HL-60 (cell line): ENCODE data around the gene GAB2.
"Not testable (repeated sequence)": the region's sequence is repeated elsewhere in the genome, so short reads cannot be mapped to it uniquely, and the experiment has no call there.

Experiments used
- DNase-seq, 2 experiments: peaks; one replicate each; pipeline ENCODE4 v3.0.0-alpha.2; 2010 to 2020; ENCODE audit warnings: low read depth in 1 of 2, low spot score in 1 of 2
- H3K27ac ChIP-seq: fragments of 250-450 bp; sonication (Bioruptor Pico); replicated peaks from 2 replicates; pipeline ENCODE4 v1.5.1; 2020; ENCODE audit warnings: mild to moderate bottlenecking, moderate library complexity
- H3K27me3 ChIP-seq: fragments of 250-450 bp; sonication (Bioruptor Pico); 2 replicates; pipeline ENCODE4 v1.5.1; 2021; ENCODE audit warnings: mild to moderate bottlenecking, moderate library complexity; ENCODE audit not compliant: insufficient read depth, poor library complexity, severe bottlenecking
- H3K4me3 ChIP-seq: replicated peaks from 2 replicates; pipeline ENCODE4 v1.5.1; 2011; ENCODE audit warnings: mild to moderate bottlenecking, control low read depth, low read length; ENCODE audit not compliant: insufficient read depth
- GABPA ChIP-seq: IDR thresholded peaks from 2 replicates; pipeline ENCODE4 v1.6.1; 2012; ENCODE audit warnings: low read depth
- POLR2AphosphoS5 ChIP-seq: IDR thresholded peaks from 2 replicates; pipeline ENCODE4 v1.6.1; 2012; ENCODE audit warnings: low read depth
- SPI1 ChIP-seq: IDR thresholded peaks from 2 replicates; pipeline ENCODE4 v1.6.1; 2012; ENCODE audit warnings: low read depth, mild to moderate bottlenecking, borderline replicate concordance
- TF ChIP-seq, protein P1 (sequence below): IDR thresholded peaks from 2 replicates; pipeline ENCODE4 v1.6.1; 2012; ENCODE audit warnings: low read depth; ENCODE audit not compliant: insufficient replicate concordance
- TF ChIP-seq, protein P2 (sequence below): IDR thresholded peaks from one replicate; pipeline ENCODE4 v1.5.1; 2011; ENCODE audit warnings: low read length, control low read depth, inconsistent platforms; ENCODE audit not compliant: insufficient read depth

Gene GAB2

DNA sequence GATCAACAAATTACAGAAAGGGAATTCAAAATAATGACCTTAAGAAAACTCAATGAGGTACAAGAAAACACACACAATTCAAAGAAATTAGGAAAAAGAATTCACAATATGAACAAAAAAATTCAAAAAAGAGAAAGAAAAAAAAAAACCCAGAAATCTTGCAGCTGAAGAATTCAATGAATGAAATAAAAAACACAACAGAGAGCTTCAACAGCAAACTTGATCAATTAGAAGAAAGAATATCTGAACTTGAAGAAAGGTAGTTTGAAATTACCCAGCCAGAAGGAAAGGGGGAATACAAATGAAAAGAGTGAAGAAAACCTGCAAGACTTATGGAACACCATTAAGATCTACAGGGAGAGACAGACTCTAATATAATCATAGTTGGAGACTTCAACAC is 176.1 kb downstream of the GAB2 start:
- H3K4me3 ChIP-seq = no peak overlapping the region
- no peak for TF ChIP-seq GABPA
- DNase-seq = no peak
- H3K27me3 ChIP-seq = no peaks in the 10 kb centered on the region
- no peak overlapping the region for H3K27ac ChIP-seq

DNA sequence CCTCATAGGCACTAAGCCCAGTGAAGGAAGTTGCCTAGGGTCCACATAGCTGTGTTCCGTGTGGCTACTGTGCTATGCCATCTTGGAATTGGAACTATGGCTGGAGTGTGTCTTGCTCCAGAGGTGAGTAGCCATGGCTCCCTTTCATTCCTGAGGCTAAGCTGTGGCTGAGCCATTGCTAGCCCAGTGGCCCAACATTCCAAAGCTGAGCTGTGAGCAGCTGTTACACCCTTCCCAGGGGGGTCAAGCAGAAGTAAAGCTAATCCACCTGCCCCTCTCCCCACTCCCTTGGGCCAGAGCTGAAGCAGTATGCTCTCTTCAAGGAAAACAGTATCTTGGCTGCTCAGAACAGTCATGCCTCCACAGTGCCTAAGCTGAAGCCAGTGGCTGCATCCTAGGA is 177.8 kb downstream of the GAB2 start:
- no peak overlapping the region for H3K27ac ChIP-seq
- H3K27me3 ChIP-seq = no peaks in the 10 kb centered on the region
- TF ChIP-seq, protein P1, sequence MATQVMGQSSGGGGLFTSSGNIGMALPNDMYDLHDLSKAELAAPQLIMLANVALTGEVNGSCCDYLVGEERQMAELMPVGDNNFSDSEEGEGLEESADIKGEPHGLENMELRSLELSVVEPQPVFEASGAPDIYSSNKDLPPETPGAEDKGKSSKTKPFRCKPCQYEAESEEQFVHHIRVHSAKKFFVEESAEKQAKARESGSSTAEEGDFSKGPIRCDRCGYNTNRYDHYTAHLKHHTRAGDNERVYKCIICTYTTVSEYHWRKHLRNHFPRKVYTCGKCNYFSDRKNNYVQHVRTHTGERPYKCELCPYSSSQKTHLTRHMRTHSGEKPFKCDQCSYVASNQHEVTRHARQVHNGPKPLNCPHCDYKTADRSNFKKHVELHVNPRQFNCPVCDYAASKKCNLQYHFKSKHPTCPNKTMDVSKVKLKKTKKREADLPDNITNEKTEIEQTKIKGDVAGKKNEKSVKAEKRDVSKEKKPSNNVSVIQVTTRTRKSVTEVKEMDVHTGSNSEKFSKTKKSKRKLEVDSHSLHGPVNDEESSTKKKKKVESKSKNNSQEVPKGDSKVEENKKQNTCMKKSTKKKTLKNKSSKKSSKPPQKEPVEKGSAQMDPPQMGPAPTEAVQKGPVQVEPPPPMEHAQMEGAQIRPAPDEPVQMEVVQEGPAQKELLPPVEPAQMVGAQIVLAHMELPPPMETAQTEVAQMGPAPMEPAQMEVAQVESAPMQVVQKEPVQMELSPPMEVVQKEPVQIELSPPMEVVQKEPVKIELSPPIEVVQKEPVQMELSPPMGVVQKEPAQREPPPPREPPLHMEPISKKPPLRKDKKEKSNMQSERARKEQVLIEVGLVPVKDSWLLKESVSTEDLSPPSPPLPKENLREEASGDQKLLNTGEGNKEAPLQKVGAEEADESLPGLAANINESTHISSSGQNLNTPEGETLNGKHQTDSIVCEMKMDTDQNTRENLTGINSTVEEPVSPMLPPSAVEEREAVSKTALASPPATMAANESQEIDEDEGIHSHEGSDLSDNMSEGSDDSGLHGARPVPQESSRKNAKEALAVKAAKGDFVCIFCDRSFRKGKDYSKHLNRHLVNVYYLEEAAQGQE = no peak
- TF ChIP-seq SPI1 (no peak), GABPA (no peak), POLR2AphosphoS5 (no peak)
- TF ChIP-seq, protein P2, sequence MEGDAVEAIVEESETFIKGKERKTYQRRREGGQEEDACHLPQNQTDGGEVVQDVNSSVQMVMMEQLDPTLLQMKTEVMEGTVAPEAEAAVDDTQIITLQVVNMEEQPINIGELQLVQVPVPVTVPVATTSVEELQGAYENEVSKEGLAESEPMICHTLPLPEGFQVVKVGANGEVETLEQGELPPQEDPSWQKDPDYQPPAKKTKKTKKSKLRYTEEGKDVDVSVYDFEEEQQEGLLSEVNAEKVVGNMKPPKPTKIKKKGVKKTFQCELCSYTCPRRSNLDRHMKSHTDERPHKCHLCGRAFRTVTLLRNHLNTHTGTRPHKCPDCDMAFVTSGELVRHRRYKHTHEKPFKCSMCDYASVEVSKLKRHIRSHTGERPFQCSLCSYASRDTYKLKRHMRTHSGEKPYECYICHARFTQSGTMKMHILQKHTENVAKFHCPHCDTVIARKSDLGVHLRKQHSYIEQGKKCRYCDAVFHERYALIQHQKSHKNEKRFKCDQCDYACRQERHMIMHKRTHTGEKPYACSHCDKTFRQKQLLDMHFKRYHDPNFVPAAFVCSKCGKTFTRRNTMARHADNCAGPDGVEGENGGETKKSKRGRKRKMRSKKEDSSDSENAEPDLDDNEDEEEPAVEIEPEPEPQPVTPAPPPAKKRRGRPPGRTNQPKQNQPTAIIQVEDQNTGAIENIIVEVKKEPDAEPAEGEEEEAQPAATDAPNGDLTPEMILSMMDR = no peak
- DNase-seq = no peak
- H3K4me3 ChIP-seq = no peak overlapping the region

DNA sequence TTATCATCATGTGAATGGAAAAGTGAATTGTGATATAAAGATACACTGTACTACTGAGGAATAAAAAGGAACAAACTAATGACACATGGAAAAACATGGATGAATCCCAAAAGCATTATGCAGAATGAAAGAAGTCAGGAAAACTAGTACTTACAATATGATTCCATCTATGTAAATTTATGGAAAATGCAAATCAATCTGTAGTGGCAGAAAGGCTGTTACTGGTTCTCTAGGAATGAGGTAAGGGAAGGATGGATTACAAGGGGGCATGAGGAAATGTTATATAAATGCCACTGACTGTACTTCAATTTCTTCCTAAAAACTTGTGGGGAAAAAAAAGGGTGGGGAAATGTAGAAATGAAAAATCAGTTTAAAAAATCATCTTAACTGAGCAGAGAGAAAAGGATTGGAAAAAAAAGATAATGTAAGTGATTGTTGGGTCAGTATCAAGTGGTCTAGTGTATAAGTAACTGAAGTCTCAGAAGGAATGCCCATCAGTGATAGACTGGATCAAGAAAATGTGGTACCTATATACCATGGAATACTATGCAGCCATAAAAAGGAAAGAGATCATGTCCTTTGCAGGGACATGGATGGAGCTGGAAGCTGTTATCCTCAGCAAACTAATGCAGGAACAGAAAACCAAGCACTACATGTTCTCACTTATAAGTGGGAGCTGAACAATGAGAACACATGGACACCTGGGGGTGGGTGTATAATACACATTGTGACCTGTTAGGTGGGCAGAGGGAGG is 180.2 kb downstream of the GAB2 start:
- TF ChIP-seq, protein P1 = no peak
- TF ChIP-seq POLR2AphosphoS5 (no peak), SPI1 (no peak), GABPA (no peak)
- TF ChIP-seq, protein P2 = no peak
- DNase-seq = no peak

DNA sequence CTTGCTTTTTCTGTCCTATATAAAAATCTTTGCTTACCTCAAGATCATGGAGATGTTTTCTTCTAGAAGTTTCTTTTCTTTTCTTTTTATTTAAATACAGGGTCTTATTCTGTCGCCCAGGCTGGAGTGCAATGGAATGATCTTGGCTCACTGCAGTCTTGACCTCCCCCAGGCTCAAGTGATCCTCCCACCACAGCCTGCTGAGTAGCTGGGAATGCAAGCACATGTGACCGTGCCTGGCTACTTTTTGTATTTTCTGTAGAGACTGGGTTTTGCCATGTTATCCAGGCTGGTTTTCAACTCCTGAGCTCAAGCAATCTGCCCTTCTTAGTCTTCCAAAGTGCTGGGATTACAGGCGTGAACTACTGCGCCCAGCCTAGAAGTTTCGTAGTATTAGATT is 183.6 kb downstream of the GAB2 start:
- TF ChIP-seq, protein P2 = no peak
- TF ChIP-seq, protein P1 = no peak
- TF ChIP-seq SPI1 = no peak
- TF ChIP-seq POLR2AphosphoS5 = no peak
- TF ChIP-seq GABPA = no peak
- H3K4me3 ChIP-seq = no peak overlapping the region
- no peaks in the 10 kb centered on the region for H3K27me3 ChIP-seq
- no peak overlapping the region for H3K27ac ChIP-seq
- DNase-seq = no peak

More for the DNA sequence above, 180.2 kb downstream of the GAB2 start:
- Histone ChIP-seq H3K27ac (no peak overlapping the region), H3K4me3 (no peak overlapping the region), H3K27me3 (no peaks in the 10 kb centered on the region)

DNA sequence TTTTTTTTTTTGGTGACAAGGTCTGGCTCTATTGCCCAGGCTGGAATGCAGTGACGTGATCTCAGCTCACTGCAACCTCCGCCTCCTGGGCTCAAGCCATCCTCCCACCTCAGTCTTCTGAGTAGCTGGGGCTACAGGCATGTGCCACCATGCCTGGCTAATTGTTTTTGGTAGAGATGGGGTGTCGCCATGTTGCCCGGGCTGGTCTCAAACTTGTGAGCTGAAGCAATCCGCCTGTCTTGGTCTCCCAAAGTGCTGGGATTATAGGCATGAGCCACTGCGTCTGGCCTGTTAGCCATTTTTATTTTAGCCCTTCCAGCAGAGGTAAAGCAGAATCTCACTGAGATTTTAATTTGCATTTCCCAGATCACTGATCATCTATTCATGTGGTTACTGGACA is 184.6 kb downstream of the GAB2 start:
- not testable (repeated sequence) for H3K27ac ChIP-seq, DNase-seq, H3K4me3 ChIP-seq, H3K27me3 ChIP-seq
